Smooth muscle cell (in vitro differentiated cells): ENCODE results near the gene PRKAG1. TPM values are rescaled to one million over a fixed set of nuclear protein-coding genes. Genes with fewer than 3 reads are reported as not detected.

Experiments
- DNase-seq: peaks from one replicate; lab custom pipeline; 2025; ENCODE audit not compliant: unreplicated experiment; lab: John Stamatoyannopoulos, UW
- H2AFZ ChIP-seq: fragments of 200-600 bp; sonication (generic); 2 replicates; pipeline ENCODE4 v1.6.0; 2016; ENCODE audit warnings: antibody characterized with exemption, low read depth, mild to moderate bottlenecking
- H3F3A ChIP-seq: fragments of 200-600 bp; sonication (generic); 2 replicates; pipeline ENCODE4 v1.6.0; 2017; ENCODE audit warnings: antibody characterized with exemption, low read depth
- H3K27ac ChIP-seq: fragments of 200-600 bp; sonication (generic); 2 replicates; pipeline ENCODE4 v1.5.1; 2016; ENCODE audit warnings: low read depth, mild to moderate bottlenecking
- H3K27me3 ChIP-seq: fragments of 200-600 bp; sonication (generic); 2 replicates; pipeline ENCODE4 v1.6.1; 2016; ENCODE audit warnings: low read depth, mild to moderate bottlenecking
- H3K36me3 ChIP-seq: fragments of 200-600 bp; sonication (generic); 2 replicates; pipeline ENCODE4 v1.5.1; 2016; ENCODE audit warnings: low read depth
- H3K4me1 ChIP-seq: fragments of 200-600 bp; sonication (generic); 2 replicates; pipeline ENCODE4 v1.5.1; 2016; ENCODE audit warnings: low read depth
- H3K4me2 ChIP-seq: fragments of 200-600 bp; sonication (generic); 2 replicates; pipeline ENCODE4 v1.6.0; 2016; ENCODE audit warnings: mild to moderate bottlenecking
- H3K4me3 ChIP-seq: fragments of 200-600 bp; sonication (generic); 2 replicates; pipeline ENCODE4 v1.5.1; 2016; ENCODE audit warnings: mild to moderate bottlenecking
- H3K79me2 ChIP-seq: fragments of 200-600 bp; sonication (generic); 2 replicates; pipeline ENCODE4 v1.6.0; 2016; ENCODE audit warnings: low read depth, mild to moderate bottlenecking
- H3K9ac ChIP-seq: fragments of 200-600 bp; sonication (generic); 2 replicates; pipeline ENCODE4 v1.6.0; 2016; ENCODE audit warnings: low read depth
- H3K9me3 ChIP-seq: fragments of 200-600 bp; sonication (generic); replicated peaks from 2 replicates; pipeline ENCODE4 v1.5.1; 2016; ENCODE audit warnings: low read depth
- H4K20me1 ChIP-seq: fragments of 200-600 bp; sonication (generic); 2 replicates; pipeline ENCODE4 v1.6.0; 2016; ENCODE audit warnings: low read depth
- CTCF ChIP-seq: fragments of 200-600 bp; sonication (generic); IDR thresholded peaks from 2 replicates; pipeline ENCODE4 v1.5.1; 2017; ENCODE audit warnings: borderline replicate concordance, mild to moderate bottlenecking, antibody characterized with exemption; ENCODE audit not compliant: insufficient read depth, poor library complexity, severe bottlenecking
- WGBS: methylation state at CpG from one replicate; pipeline ENCODE4 v1.1.7; 2016; ENCODE audit warnings: low lambda C conversion rate; 5-methylcytosine and 5-hydroxymethylcytosine counted together
- polyA plus RNA-seq: library from polyadenylated mRNA; unstranded; fragments of >200 nt; fragmentation: Nextera tagmentation; extraction: Ambion mirVana; gene quantifications from 2 replicates; pipeline ENCODE4 v1.2.1, GENCODE V29; 2016
- total RNA-seq: library from RNA; depleted of rRNA; stranded (reverse); fragments of >200 nt; gene quantifications from 2 replicates; pipeline ENCODE4 v1.2.3, GENCODE V29; 2014

The PRKAG1 gene
- total and polyA plus RNA-seq, 2 experiments from 2014 or later: 42.5 to 62.6 TPM

GRCh38 chr12:48986720-48987291 lies 31.8 kb downstream of the PRKAG1 start:
- no peaks in the 10 kb centered on the region for H3K4me1 ChIP-seq

GRCh38 chr12:48985901-48986300 lies 32.7 kb downstream of the PRKAG1 start:
- no peak for DNase-seq
- no peaks in the 10 kb centered on the region for H3K79me2 ChIP-seq
- no peak overlapping the region for H3K4me3 ChIP-seq
- no peaks in the 10 kb centered on the region for H3K36me3 ChIP-seq
- H3K4me1 ChIP-seq: no peaks in the 10 kb centered on the region
- no peaks in the 10 kb centered on the region for H4K20me1 ChIP-seq
- peaks cover 80% of the 10 kb centered on the region for H3K27me3 ChIP-seq
- no peak overlapping the region for H3K27ac ChIP-seq
- H3K9ac ChIP-seq: no peak overlapping the region
- H3K9me3 ChIP-seq: no peaks in the 10 kb centered on the region
- no peak overlapping the region for H3K4me2 ChIP-seq
- WGBS: 81% methylated on average over 2 of the region's 2 CpGs
- H3F3A ChIP-seq: no peaks in the 10 kb centered on the region
- no peak for TF ChIP-seq CTCF
- no peak overlapping the region for H2AFZ ChIP-seq

More at GRCh38 chr12:48986720-48987291, 31.8 kb downstream of the PRKAG1 start:
- H3F3A ChIP-seq: no peaks in the 10 kb centered on the region
- H3K4me2 ChIP-seq: no peak overlapping the region
- no peak overlapping the region for H3K4me3 ChIP-seq
- H3K27me3 ChIP-seq: peaks cover 71% of the 10 kb centered on the region
- DNase-seq: no peak
- no peaks in the 10 kb centered on the region for H3K9me3 ChIP-seq
- no peaks in the 10 kb centered on the region for H3K79me2 ChIP-seq
- H3K9ac ChIP-seq: no peak overlapping the region
- no peaks in the 10 kb centered on the region for H3K36me3 ChIP-seq
- no peak for TF ChIP-seq CTCF
- no peak overlapping the region for H2AFZ ChIP-seq
- 77% methylated on average over 16 of the region's 23 CpGs for WGBS
- no peaks in the 10 kb centered on the region for H4K20me1 ChIP-seq
- H3K27ac ChIP-seq: no peak overlapping the region

- H3K4me2 ChIP-seq: no peak overlapping the region
- no peaks in the 10 kb centered on the region for H3K79me2 ChIP-seq
- H3K27me3 ChIP-seq: peaks cover 84% of the 10 kb centered on the region
- H3K9ac ChIP-seq: no peak overlapping the region
- no peaks in the 10 kb centered on the region for H3F3A ChIP-seq
- no peak for TF ChIP-seq CTCF
- no peak overlapping the region for H2AFZ ChIP-seq
- H3K4me1 ChIP-seq: peaks cover 1% of the 10 kb centered on the region
- no peaks in the 10 kb centered on the region for H4K20me1 ChIP-seq
- WGBS: 31% methylated on average over 9 of the region's 10 CpGs
- H3K9me3 ChIP-seq: no peaks in the 10 kb centered on the region
- no peak overlapping the region for H3K4me3 ChIP-seq
- no peak for DNase-seq
- no peak overlapping the region for H3K27ac ChIP-seq
- H3K36me3 ChIP-seq: no peaks in the 10 kb centered on the region
These were observed 33.1 kb downstream of the PRKAG1 start for GRCh38 chr12:48985475-48985897.
